ENCODE results near the gene TLR4.

TLR4 gene

GRCh38 chr9:117757561-117758190 lies 53.5 kb downstream of the TLR4 start:
- no peak overlapping the region for H3K4me3 ChIP-seq (ENCODE audit: low read depth, low read length)
- in situ Hi-C loops (cut with HindIII; ENCODE audit: low sequenced_read_pairs), result no loop called here
- DNase-seq (ENCODE audit: low read depth), result no peak
- no peak for TF ChIP-seq CTCF (IDR thresholded peaks at IDR 0.05; ENCODE audit: low read depth, low read length, missing control alignments)

GRCh38 chr9:117763314-117763713 lies 59.1 kb downstream of the TLR4 start:
- in situ Hi-C loops (cut with HindIII; ENCODE audit: low sequenced_read_pairs), result no loop called here
- DNase-seq (ENCODE audit: low read depth), result no peak
- no peak overlapping the region for H3K4me3 ChIP-seq (ENCODE audit: low read depth, low read length)
- TF ChIP-seq CTCF (IDR thresholded peaks at IDR 0.05; ENCODE audit: low read depth, low read length, missing control alignments), result no peak

GRCh38 chr9:117768750-117769395 lies 64.7 kb downstream of the TLR4 start:
- TF ChIP-seq CTCF (IDR thresholded peaks at IDR 0.05; ENCODE audit: low read depth, low read length, missing control alignments), result no peak
- DNase-seq (ENCODE audit: low read depth), result no peak
- in situ Hi-C loops (cut with HindIII; ENCODE audit: low sequenced_read_pairs), result no loop called here

GRCh38 chr9:117771136-117771535 lies 66.9 kb downstream of the TLR4 start:
- H3K4me3 ChIP-seq (ENCODE audit: low read depth, low read length), result no peak overlapping the region
- in situ Hi-C loops (cut with HindIII; ENCODE audit: low sequenced_read_pairs), result no loop called here
- TF ChIP-seq CTCF (IDR thresholded peaks at IDR 0.05; ENCODE audit: low read depth, low read length, missing control alignments), result no peak
- no peak for DNase-seq (ENCODE audit: low read depth)

More at GRCh38 chr9:117768750-117769395, 64.7 kb downstream of the TLR4 start:
- H3K4me3 ChIP-seq (ENCODE audit: low read depth, low read length), result no peak overlapping the region

- no peak overlapping the region for H3K4me3 ChIP-seq (ENCODE audit: low read depth, low read length)
- DNase-seq (ENCODE audit: low read depth), result no peak
- TF ChIP-seq CTCF (IDR thresholded peaks at IDR 0.05; ENCODE audit: low read depth, low read length, missing control alignments), result no peak
- in situ Hi-C loops (cut with HindIII; ENCODE audit: low sequenced_read_pairs), result no loop called here
Measured at GRCh38 chr9:117772960-117773359, 68.8 kb downstream of the TLR4 start.

Data from astrocyte of the cerebellum (primary cell).